HG02610 (cell line): ENCODE data around the gene PDE11A.

Experiments used
- ATAC-seq: cut with Tn5 transposase; IDR thresholded peaks from one replicate; pipeline ENCODE4 v1.9.1; 2021; ENCODE audit warnings: mild to moderate bottlenecking, moderate library complexity; ENCODE audit not compliant: unreplicated experiment

PDE11A gene

DNA sequence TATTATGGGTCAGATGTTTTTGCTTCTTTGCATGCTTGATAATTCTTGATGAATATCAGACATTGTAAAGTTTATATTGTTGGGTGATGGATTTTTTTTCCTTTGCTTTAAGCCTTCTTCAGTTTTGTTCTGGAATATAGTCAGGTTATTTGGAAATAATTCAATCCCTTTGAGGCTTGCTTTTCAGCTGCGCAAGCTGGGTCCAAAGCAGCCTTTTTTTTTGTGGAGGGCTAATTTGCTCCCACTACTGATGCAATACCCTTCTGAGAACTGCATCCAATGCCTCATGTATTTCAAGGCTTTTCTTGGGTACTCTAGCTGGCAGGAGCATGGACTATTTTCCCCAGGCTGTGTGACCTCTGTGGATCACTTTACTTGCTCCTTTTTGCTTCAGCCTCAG lies 434.1 kb downstream of the PDE11A start:
- no peak for ATAC-seq

- no peak for ATAC-seq
Measured at GRCh38 chr2:177636672-177637071, 435.9 kb downstream of the PDE11A start.

DNA sequence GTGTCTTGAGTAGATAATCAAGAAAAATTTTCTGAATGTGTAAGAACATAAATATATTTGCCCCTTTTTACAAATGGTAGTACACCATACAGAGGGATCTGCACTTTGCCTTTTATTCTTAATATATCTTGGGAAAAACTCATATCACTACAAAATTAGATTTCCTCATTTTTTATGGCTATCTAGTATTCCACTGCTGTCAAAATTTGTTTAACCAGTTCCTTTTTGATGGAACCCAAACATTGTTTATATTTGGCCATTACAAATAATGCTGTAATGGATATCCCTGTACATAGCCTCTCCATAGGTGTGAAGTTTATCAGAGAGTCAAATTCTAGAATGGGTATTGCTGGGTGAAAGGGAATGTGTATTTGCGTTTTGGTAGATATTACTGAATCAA lies 436.9 kb downstream of the PDE11A start:
- ATAC-seq = no peak

DNA sequence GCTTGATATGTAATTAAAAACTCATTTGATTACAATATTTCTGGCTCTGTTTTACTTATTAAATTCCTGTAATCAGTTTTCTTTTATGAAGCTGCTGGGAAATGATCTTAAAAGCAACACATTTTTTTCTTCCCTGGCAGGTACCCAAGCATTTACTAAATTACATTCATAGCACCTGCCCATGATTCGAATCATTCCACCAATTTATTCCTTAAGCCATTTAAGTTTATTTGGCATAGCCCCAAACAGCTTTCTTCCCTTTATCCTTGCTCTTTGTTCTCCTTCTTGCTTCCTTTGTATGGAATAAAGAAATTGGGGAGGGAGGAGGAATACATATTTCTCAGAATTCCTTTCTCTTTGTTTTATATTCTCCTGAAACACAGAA lies 438.7 kb downstream of the PDE11A start:
- no peak for ATAC-seq

- ATAC-seq = no peak
Measured at GRCh38 chr2:177633111-177633510, 439.5 kb downstream of the PDE11A start.

DNA sequence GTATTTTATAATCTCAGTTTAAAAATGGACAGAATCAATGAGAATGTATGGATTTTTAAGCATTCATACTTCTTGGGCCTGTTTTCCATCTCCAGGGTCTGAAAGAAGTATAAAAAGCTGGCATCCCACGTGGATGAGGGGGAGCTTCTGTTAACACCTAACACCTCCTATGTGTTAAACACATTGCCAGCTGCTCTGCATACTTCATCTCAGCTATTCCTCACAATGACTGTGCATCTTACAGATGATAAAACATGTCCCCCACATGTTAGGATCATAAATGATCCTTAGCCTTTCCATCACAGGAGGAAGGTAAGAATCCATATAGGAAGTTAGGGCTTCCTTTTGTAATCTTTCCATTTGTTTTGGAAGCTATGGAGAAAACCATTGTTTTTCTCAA lies 440.9 kb downstream of the PDE11A start:
- ATAC-seq = no peak

- ATAC-seq = no peak
Measured at GRCh38 chr2:177629357-177630024, 443.1 kb downstream of the PDE11A start.

- no peak for ATAC-seq
Measured at GRCh38 chr2:177628831-177629230, 443.7 kb downstream of the PDE11A start.

GRCh38 chr2:177625744-177626650 lies 446.6 kb downstream of the PDE11A start:
- ATAC-seq = no peak

GRCh38 chr2:177622521-177622920 lies 450.1 kb downstream of the PDE11A start:
- ATAC-seq = no peak

DNA sequence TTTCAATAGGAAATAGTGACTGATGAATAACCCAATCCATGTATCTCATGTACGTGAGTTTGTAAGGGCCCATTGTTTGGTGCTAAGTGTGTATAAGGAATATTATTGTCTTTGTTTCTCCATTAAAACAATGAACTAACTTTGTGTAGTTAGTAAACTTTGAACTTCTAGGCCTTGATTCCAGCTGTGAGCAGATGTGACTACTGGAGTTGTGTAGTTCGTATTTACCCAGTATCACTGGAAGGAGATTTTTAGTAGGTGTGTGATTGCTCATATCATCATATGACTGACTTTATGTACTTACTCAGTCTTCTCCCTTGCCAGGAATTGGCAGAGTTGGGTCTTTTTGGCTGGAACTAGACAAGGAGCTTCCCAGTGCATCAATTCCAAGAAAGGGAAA lies 452.6 kb downstream of the PDE11A start:
- ATAC-seq = no peak

- no peak for ATAC-seq
Measured at GRCh38 chr2:177619461-177619860, 453.1 kb downstream of the PDE11A start.

DNA sequence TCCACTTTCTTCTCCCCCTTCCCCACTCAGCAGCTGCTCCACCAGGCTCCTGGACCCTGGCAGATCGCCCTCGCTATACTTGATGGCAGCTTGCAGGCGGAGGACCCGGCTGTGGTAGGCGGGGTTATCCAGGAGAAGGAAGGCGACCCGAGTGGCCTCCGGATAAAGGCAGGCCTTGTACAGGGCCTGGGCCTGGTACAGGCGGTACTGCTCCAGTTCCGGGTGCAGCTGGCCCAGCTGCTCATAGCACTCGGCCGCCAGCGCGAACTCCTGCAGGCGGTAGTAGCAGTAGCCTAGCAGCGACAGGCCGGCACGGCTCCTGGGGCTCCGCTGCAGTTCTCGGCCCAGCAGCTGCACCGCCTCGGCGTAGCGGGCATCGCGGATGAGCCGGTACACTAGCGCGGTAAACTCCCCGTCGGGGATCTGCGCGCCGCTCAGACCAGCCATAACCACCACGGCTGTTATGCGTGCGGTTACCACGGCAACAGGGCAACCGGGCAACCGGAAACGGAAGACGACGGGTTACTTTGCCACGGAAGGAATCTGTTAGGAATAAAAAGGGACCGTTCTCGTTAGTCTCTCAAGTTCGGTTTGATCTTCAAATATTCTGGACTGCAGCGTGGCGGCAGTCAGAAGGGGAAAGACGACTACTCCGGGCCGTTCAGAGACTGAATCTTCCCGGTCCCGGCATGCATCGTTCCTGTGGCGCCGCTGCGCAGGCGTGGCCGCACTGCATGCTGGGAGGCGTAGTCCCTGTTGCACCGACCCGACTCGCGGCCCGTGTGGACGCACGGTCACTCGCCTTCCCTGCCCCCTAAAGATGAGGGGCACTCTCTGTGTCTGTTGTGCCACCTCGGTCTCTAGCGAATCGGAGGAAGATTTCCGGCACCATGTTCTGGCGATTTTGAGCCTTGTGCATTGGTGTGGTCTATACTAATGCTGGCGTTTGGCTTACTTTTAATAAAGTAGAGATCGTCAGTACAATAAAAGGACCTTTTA lies 454.0 kb downstream of the PDE11A start:
- ATAC-seq = peak; percentile 99

GRCh38 chr2:177617849-177618248 lies 454.7 kb downstream of the PDE11A start:
- no peak for ATAC-seq

- no peak for ATAC-seq
Measured at GRCh38 chr2:177616731-177617130, 455.8 kb downstream of the PDE11A start.

DNA sequence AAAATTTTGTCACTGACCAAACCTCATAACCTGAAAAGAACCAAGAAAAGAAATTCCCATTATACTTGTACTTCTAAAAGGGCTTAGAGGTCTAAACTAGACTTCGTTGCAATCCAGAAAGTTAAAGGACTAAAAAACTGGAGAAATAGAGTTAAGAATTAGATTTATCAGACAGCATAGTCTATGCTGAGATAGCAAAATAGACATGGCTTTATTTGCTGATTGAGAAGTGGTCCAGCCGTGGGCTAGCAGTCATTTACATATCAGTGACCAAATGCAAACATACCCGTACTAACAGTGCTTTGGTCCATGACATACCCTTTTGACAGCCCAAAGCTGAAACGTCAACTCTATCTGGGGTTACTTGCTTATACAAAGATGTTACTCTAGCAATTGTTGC lies 456.5 kb downstream of the PDE11A start:
- ATAC-seq = no peak

GRCh38 chr2:177612659-177613058 lies 459.9 kb downstream of the PDE11A start:
- no peak for ATAC-seq

- no peak for ATAC-seq
Measured at GRCh38 chr2:177611310-177611886, 461.2 kb downstream of the PDE11A start.

DNA sequence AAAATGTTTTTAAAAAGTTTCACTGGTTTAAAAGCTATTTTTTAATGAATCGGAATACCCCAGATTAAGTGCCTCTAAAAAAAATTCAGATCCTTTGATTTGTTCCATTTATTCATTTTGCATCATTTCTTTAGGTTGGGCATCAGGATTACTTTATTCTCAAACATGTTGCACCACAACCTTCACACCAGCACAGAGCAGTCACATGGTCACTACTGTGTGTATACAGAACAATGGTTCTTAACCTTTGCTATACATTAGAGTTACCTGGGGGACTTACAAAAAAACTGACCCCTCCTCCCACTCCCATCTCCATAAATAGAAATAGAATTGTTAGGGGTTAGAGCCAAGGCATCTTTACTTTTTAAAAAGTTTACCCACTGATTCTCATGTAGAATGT lies 461.8 kb downstream of the PDE11A start:
- no peak for ATAC-seq

GRCh38 chr2:177606636-177607035 lies 465.9 kb downstream of the PDE11A start:
- no peak for ATAC-seq
